K562 (cell line): ENCODE results near the gene GNAI2. TPM values are rescaled to one million over a fixed set of nuclear protein-coding genes. Genes with fewer than 3 reads are reported as not detected.
"Not testable (repeated sequence)": the region's sequence is repeated elsewhere in the genome, so short reads cannot be mapped to it uniquely, and the experiment has no call there.

ENCODE experiments used
- ATAC-seq: fragments of 200-7000 bp; cut with Tn5 transposase; 3 replicates; pipeline ENCODE4 v1.9.1; 2020; ENCODE audit warnings: moderate library complexity
- BruUV-seq: library from RNA; stranded (reverse); fragments of 400-500 nt; replicated peaks from 2 replicates; lab custom pipeline; 2021; lab: Mats Ljungman, UMichigan
- CTCF ChIA-PET: fragments of 300-600 bp; formaldehyde crosslinking; extraction: SDS; loops from one replicate; lab custom pipeline; 2021; ENCODE audit warnings: low intra/inter-chr PET ratio; lab: Yijun Ruan, JAX
- POLR2A ChIA-PET: fragments of 300-600, 350-650 bp; sonication (Branson Sonifier 250); formaldehyde crosslinking; extraction: SDS; loops from one replicate; lab custom pipeline; 2021; ENCODE audit warnings: antibody characterized with exemption, inconsistent platforms; lab: Yijun Ruan, JAX
- DNase-seq, 4 experiments: peaks; one replicate each; pipeline versions ENCODE4 v3.0.0 to v3.0.0-alpha.2; 2011 to 2018; ENCODE audit warnings: low spot score in 3 of 4, mixed read lengths in 3 of 4; ENCODE audit errors: extremely low read depth in 1 of 4
- FAIRE-seq: peaks from 2 replicates; lab custom pipeline; 2011; peaks lifted over from hg19 to GRCh38; lab: Jason Lieb, UNC
- H2AFZ ChIP-seq: 2 replicates; pipeline ENCODE4 v1.6.0; 2011; ENCODE audit warnings: low read depth, low read length, control low read depth, inconsistent platforms
- H3K27ac ChIP-seq: fragments of 200-600 bp; 3 replicates; pipeline ENCODE4 v1.8.0; 2011; ENCODE audit warnings: low read depth, mild to moderate bottlenecking, control low read depth, inconsistent platforms, low read length, moderate library complexity, mixed read lengths; ENCODE audit errors: extremely low read depth
- H3K27me3 ChIP-seq, 2 experiments: fragments of 300-600 bp in 1 of 2; 2 replicates in 1 of 2; 3 replicates in 1 of 2; pipeline versions ENCODE4 v1.6.0 to v1.8.0; 2011; ENCODE audit warnings: inconsistent platforms in 2 of 2, low read length in 2 of 2, mild to moderate bottlenecking in 1 of 2, mixed read lengths in 1 of 2, moderate library complexity in 1 of 2; ENCODE audit not compliant: control insufficient read depth in 2 of 2, insufficient read depth in 2 of 2
- H3K36me3 ChIP-seq: fragments of 300-600 bp; 3 replicates; pipeline ENCODE4 v1.8.0; 2011; ENCODE audit warnings: mild to moderate bottlenecking, low read length, inconsistent platforms; ENCODE audit not compliant: control insufficient read depth, insufficient read depth
- H3K4me1 ChIP-seq, 2 experiments: fragments of 200-600 bp in 1 of 2; replicated peaks in 1 of 2; 2 replicates in 1 of 2; 3 replicates in 1 of 2; pipeline versions ENCODE4 v1.5.1 to v1.8.0; 2011; ENCODE audit warnings: inconsistent platforms in 2 of 2, low read length in 2 of 2, mild to moderate bottlenecking in 1 of 2, mixed read lengths in 1 of 2, moderate library complexity in 1 of 2; ENCODE audit not compliant: control insufficient read depth in 2 of 2, insufficient read depth in 2 of 2
- H3K4me2 ChIP-seq: 2 replicates; pipeline ENCODE4 v1.6.1; 2011; ENCODE audit warnings: low read length, control low read depth, inconsistent platforms, mixed read lengths; ENCODE audit not compliant: insufficient read depth
- H3K4me3 ChIP-seq: fragments of 200-600 bp; sonication (generic), shearing (Covaris generic); 2 replicates; pipeline ENCODE4 v1.5.1; 2016; ENCODE audit warnings: control low read depth, inconsistent platforms
- H3K79me2 ChIP-seq: fragments of 200-600 bp; 3 replicates; pipeline ENCODE4 v1.8.0; 2011; ENCODE audit warnings: low read length, inconsistent platforms; ENCODE audit not compliant: control insufficient read depth, insufficient read depth
- H3K9ac ChIP-seq, 2 experiments: 2 replicates each; pipeline versions ENCODE4 v1.6.0 to v1.6.1; 2011; ENCODE audit warnings: low read depth in 2 of 2, low read length in 2 of 2, control low read depth in 1 of 2, inconsistent platforms in 1 of 2, mild to moderate bottlenecking in 1 of 2, mixed read lengths in 1 of 2; ENCODE audit not compliant: insufficient read depth in 1 of 2
- H3K9me1 ChIP-seq: one replicate; pipeline ENCODE4 v1.6.0; 2011; ENCODE audit warnings: inconsistent platforms, mild to moderate bottlenecking, low read length, moderate library complexity; ENCODE audit not compliant: control insufficient read depth, insufficient read depth
- H3K9me3 ChIP-seq: replicated peaks from 2 replicates; pipeline ENCODE4 v1.5.1; 2011; ENCODE audit warnings: low read depth, low read length, inconsistent platforms; ENCODE audit not compliant: control insufficient read depth, insufficient read depth
- H4K20me1 ChIP-seq: replicated peaks from 2 replicates; pipeline ENCODE4 v1.6.1; 2011; ENCODE audit warnings: low read length, inconsistent platforms, mixed read lengths; ENCODE audit not compliant: control insufficient read depth, insufficient read depth
- ATF3 ChIP-seq, 2 experiments: fragments of 450-650 bp in 1 of 2; sonication (generic) in 1 of 2; formaldehyde crosslinking in 1 of 2; IDR thresholded peaks in 1 of 2; conservative IDR thresholded peaks in 1 of 2; 2 replicates each; pipeline versions ENCODE4 v1.6.1 to v1.8.1; 2016 to 2023; ENCODE audit warnings: mild to moderate bottlenecking in 2 of 2, moderate library complexity in 2 of 2, inconsistent platforms in 1 of 2, missing genetic modification reagents in 1 of 2
- BRCA1 ChIP-seq, 2 experiments: fragments of 450-650 bp in 1 of 2; sonication (generic) in 1 of 2; formaldehyde crosslinking in 1 of 2; IDR thresholded peaks; 2 replicates each; pipeline versions ENCODE4 v1.5.0 to v1.6.1; 2017 to 2020; ENCODE audit warnings: mild to moderate bottlenecking in 1 of 2, missing genetic modification reagents in 1 of 2
- CBX8 ChIP-seq: fragments of 200-600 bp; sonication (generic); IDR thresholded peaks from 2 replicates; pipeline ENCODE4 v1.6.1; 2012; ENCODE audit warnings: borderline replicate concordance, mixed run types, low read depth, mild to moderate bottlenecking, moderate library complexity, mixed read lengths, low read length, control low read depth, inconsistent platforms; ENCODE audit not compliant: poor library complexity, severe bottlenecking; ENCODE audit errors: extremely low read depth
- CEBPG ChIP-seq, 3 experiments: fragments of 200-800 bp in 1 of 3; sonication (Bioruptor generic) in 1 of 3; sonication (generic) in 1 of 3; formaldehyde crosslinking in 1 of 3; IDR thresholded peaks in 2 of 3; conservative IDR thresholded peaks in 1 of 3; 2 replicates each; pipeline versions ENCODE4 v1.6.1 to v1.8.0; 2016 to 2022; ENCODE audit warnings: missing compliant biosample characterization in 2 of 3, missing genetic modification characterization in 2 of 3, mild to moderate bottlenecking in 1 of 3, missing genetic modification reagents in 1 of 3
- USF1 ChIP-seq: sonication (generic); formaldehyde crosslinking; IDR thresholded peaks from 2 replicates; pipeline ENCODE4 v1.9.0; 2022; ENCODE audit warnings: mild to moderate bottlenecking, missing genetic modification reagents
- WGBS: fragments of 100-300 bp; shearing (Covaris generic); methylation state at CpG from one replicate; pipeline ENCODE4 v1.1.6; 2016; ENCODE audit warnings: low coverage, mixed read lengths; ENCODE audit not compliant: insufficient coverage; ENCODE audit errors: missing lambda C conversion rate; 5-methylcytosine and 5-hydroxymethylcytosine counted together
- in situ Hi-C: fragments of 300-500 bp; cut with MboI; formaldehyde crosslinking; loops from 4 replicates; pipeline ENCODE4 v1.15.0; 2018; ENCODE audit warnings: inconsistent platforms, mixed read lengths
- intact Hi-C: fragments of 100-400 bp; cut with micrococcal nuclease; formaldehyde crosslinking; loops from 2 replicates; pipeline ENCODE4 v1.14.2; 2022
- polyA plus RNA-seq, 8 experiments: library from polyadenylated mRNA; depleted of rRNA in 4 of 8; stranded (reverse) in 5 of 8; unstranded in 3 of 8; fragments of >200 nt; fragmentation: Nextera tagmentation in 2 of 8; fragmentation: Illumina TruSeq in 1 of 8; extraction: Ambion mirVana in 2 of 8; extraction: Trizol in 1 of 8; gene quantifications; 2 replicates each; pipeline versions ENCODE4 v1.2.1 to v1.2.3, GENCODE V29; 2011 to 2014; ENCODE audit warnings: inconsistent platforms in 1 of 8, missing spikeins in 1 of 8
- total RNA-seq, 7 experiments: library from RNA; depleted of rRNA in 6 of 7; stranded (reverse); fragments of >200 nt in 6 of 7; fragmentation: Illumina TruSeq in 2 of 7; extraction: Trizol in 2 of 7; gene quantifications; 2 replicates each; pipeline versions ENCODE4 v1.2.1 to v1.2.3, GENCODE V29; 2011 to 2021; ENCODE audit warnings: low replicate concordance in 1 of 7

GNAI2 gene
- total and polyA plus RNA-seq, 9 of the 15 experiments (the other 6 are each of a cell fraction or from before 2014, with no cell fraction given): 1.1 to 72.2 (median 42.7) TPM

- TF ChIP-seq USF1 (CRISPR knock-in tag) (no peak), CBX8 (no peak), BRCA1 (IDR thresholded peaks at IDR 0.05) (no peak), BRCA1 (CRISPR knock-in tag; IDR thresholded peaks at IDR 0.05) (no peak)
- TF ChIP-seq, all 486 proteins: peak for 4
These were observed 7.5 kb downstream of the GNAI2 start (continued) for GRCh38 chr3:50243543-50243895.

- in situ Hi-C loops; H3K36me3 ChIP-seq; H3K4me3 ChIP-seq; H3K4me2 ChIP-seq; H3K27me3 ChIP-seq; FAIRE-seq; H4K20me1 ChIP-seq; DNase-seq; H3K9me3 ChIP-seq; H3K9me1 ChIP-seq; ATAC-seq; H2AFZ ChIP-seq; intact Hi-C loops; H3K27ac ChIP-seq; BruUV-seq; TF ChIP-seq ATF3 (CRISPR knock-in tag; conservative IDR thresholded peaks at IDR 0.05); CEBPG (CRISPR knock-in tag; IDR thresholded peaks at IDR 0.05): not testable (repeated sequence)
- TF ChIP-seq ATF3 (IDR thresholded peaks at IDR 0.05) (peak; percentile 29; the same call in 1 of the 2 replicates), CEBPG (tag; conservative IDR thresholded peaks at IDR 0.05 in 1 of 2, IDR thresholded peaks at IDR 0.05 in 1 of 2) (0 out of 4 replicates have a peak, but pooled peaks of 1 of the 2 experiments have one; percentile 13)
- H3K9ac ChIP-seq: peak overlapping the region in 1 of 2 experiments; percentile 7; a peak in 1 of 4 replicates
- ChIA-PET POLR2A (interaction anchor here (1.0 kb wide), 1 partner anchor 320 kb away, joined by 3 read pairs; no protein-coding TSS in a partner anchor), CTCF (interaction anchor here (2.7 kb wide), 1 partner anchor 17 kb away, joined by 26 read pairs; no protein-coding TSS in a partner anchor)
- peaks cover 42 to 51% of the 10 kb centered on the region in 2 experiments for H3K4me1 ChIP-seq
- WGBS: 80% methylated on average over 5 of the region's 6 CpGs
- H3K79me2 ChIP-seq: peaks cover 29% of the 10 kb centered on the region
These were observed 8.8 kb downstream of the GNAI2 start for GRCh38 chr3:50244813-50245212.
